Astrocyte (in vitro differentiated cells and primary cell): ENCODE results near the gene SOX5.

ENCODE experiments used
- EZH2 ChIP-seq: IDR thresholded peaks from 2 replicates; pipeline ENCODE4 v1.6.1; 2012; ENCODE audit warnings: mild to moderate bottlenecking, low read length, inconsistent platforms; ENCODE audit not compliant: insufficient read depth
- TF ChIP-seq, protein P1 (sequence below): IDR thresholded peaks from 2 replicates; pipeline ENCODE4 v1.5.1; 2011; ENCODE audit warnings: low read depth, mild to moderate bottlenecking, inconsistent platforms, low read length, moderate library complexity; ENCODE audit not compliant: insufficient read depth

DNA sequence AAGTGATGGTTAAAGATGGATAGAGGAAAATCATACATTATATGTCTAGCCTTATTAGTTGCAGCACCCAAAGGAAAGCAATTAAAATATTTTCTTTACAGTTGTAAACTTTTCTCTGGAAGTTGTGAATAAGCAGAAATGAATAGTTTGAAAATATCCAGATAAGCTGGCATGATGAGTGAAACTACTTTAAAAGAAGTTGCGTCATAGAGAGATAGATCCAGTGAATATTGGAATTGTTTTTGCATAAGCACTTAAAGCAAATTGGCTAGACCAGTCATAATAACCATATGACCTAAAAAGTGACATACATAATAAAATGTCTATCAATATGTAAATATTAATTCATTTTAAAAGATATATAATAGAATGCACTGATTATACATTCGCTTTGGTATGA, 132.1 kb downstream of the SOX5 start:
- TF ChIP-seq, protein P1, sequence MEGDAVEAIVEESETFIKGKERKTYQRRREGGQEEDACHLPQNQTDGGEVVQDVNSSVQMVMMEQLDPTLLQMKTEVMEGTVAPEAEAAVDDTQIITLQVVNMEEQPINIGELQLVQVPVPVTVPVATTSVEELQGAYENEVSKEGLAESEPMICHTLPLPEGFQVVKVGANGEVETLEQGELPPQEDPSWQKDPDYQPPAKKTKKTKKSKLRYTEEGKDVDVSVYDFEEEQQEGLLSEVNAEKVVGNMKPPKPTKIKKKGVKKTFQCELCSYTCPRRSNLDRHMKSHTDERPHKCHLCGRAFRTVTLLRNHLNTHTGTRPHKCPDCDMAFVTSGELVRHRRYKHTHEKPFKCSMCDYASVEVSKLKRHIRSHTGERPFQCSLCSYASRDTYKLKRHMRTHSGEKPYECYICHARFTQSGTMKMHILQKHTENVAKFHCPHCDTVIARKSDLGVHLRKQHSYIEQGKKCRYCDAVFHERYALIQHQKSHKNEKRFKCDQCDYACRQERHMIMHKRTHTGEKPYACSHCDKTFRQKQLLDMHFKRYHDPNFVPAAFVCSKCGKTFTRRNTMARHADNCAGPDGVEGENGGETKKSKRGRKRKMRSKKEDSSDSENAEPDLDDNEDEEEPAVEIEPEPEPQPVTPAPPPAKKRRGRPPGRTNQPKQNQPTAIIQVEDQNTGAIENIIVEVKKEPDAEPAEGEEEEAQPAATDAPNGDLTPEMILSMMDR, result no peak
- TF ChIP-seq EZH2, result no peak
